ENCODE results near the gene CNTD1. TPM values are rescaled to one million over a fixed set of nuclear protein-coding genes. Genes with fewer than 3 reads are reported as not detected.

CNTD1 gene
- total and polyA plus RNA-seq, 2 of the 4 experiments (the other 2 are of a cell fraction) = not detected

DNA sequence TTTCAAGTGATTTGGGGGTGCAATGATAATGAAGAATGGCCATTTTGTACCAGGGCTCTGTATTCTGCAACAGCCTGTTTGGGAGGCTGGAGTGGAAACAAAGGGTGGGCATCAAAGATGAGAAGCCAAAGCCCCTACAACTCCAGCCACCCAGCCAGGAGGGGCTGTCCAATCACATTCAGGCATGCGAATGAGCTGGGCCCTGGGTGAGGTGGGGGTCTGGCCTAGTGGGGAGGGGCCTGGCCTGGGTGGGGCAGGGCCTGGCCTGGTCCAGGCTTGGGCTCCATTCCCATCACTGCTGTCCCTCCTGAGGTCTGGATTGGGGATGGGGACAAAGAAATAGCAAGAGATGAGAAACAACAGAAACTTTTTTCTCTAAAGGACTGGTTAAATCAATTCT lies 58.7 kb downstream of the CNTD1 start:
- no peak overlapping the region for H2BK15ac ChIP-seq (ENCODE audit: low read depth, low read length)
- H3K27ac ChIP-seq (ENCODE audit: insufficient read depth, low read length) = no peak overlapping the region
- peaks cover 20% of the 10 kb centered on the region for H3K27me3 ChIP-seq (ENCODE audit: control insufficient read depth, insufficient read depth, low read length)
- in situ Hi-C loops (cut with MboI; ENCODE audit: low sequenced_read_pairs) = no loop called here
- no peak overlapping the region for H2AFZ ChIP-seq (replicated peaks; ENCODE audit: low read length, poor library complexity)
- H4K91ac ChIP-seq (ENCODE audit: insufficient read depth, low read depth, low read length) = no peak overlapping the region
- TF ChIP-seq RFX5 (IDR thresholded peaks at IDR 0.05; ENCODE audit: low read depth, low read length) (no peak), MAFK (IDR thresholded peaks at IDR 0.05; ENCODE audit: low read depth, low read length) (no peak), CEBPB (IDR thresholded peaks at IDR 0.05; ENCODE audit: low read depth, low read length) (no peak)
- H2AK5ac ChIP-seq (ENCODE audit: low read depth, low read length) = no peak overlapping the region
- ATAC-seq (ENCODE audit: low read depth) = no peak
- DNase-seq = no peak
- no peaks in the 10 kb centered on the region for H3K36me3 ChIP-seq (ENCODE audit: control insufficient read depth, insufficient read depth, low read length)
- ChIA-PET POLR2A (ENCODE audit: unreplicated experiment) (no interaction called here), CTCF (interaction anchor here (0.5 kb wide), 1 partner anchor 52 kb away, joined by 4 read pairs; no protein-coding TSS in a partner anchor)
- dilution Hi-C loops (cut with HindIII; ENCODE audit: low sequenced_read_pairs, unreplicated experiment) = no loop called here
- WGBS, 2 experiments (ENCODE audit: extremely low coverage in 2 of 2, insufficient read length in 1 of 2) = no CpG with 5 or more reads among the region's 1 CpG
- H3K9me1 ChIP-seq (ENCODE audit: insufficient read depth, low read length) = no peaks in the 10 kb centered on the region
- H3K14ac ChIP-seq (replicated peaks; ENCODE audit: low read depth, low read length) = no peak overlapping the region
- no peak overlapping the region for H2AK9ac ChIP-seq (replicated peaks; ENCODE audit: low read depth, low read length, poor library complexity)
- H3K4me1 ChIP-seq (ENCODE audit: control insufficient read depth, insufficient read depth, low read length) = no peaks in the 10 kb centered on the region
- no peak overlapping the region for H3K9ac ChIP-seq (ENCODE audit: low read depth, low read length)
- H4K5ac ChIP-seq (ENCODE audit: low read depth, low read length) = no peak overlapping the region
- no peaks in the 10 kb centered on the region for H3K79me1 ChIP-seq (ENCODE audit: low read depth in 1 of 2, low read length in 2 of 2)
- no peak overlapping the region for H3K4ac ChIP-seq (ENCODE audit: low read depth, low read length)
- no peak overlapping the region for H2BK20ac ChIP-seq (ENCODE audit: low read depth, low read length)
- H3K56ac ChIP-seq (ENCODE audit: extremely low read depth, insufficient read depth, low read length) = no peak overlapping the region
- H3K23ac ChIP-seq (ENCODE audit: low read depth, low read length) = no peak overlapping the region
- intact Hi-C loops (cut with micrococcal nuclease) = no loop called here
- no peak overlapping the region for H2BK120ac ChIP-seq (ENCODE audit: low read depth, low read length)
- no peak overlapping the region for H3K4me3 ChIP-seq (ENCODE audit: insufficient read depth, low read depth, low read length)
- no TSS peak for BruUV-seq (replicated peaks)
- no peak overlapping the region for H3K4me2 ChIP-seq (ENCODE audit: low read depth, low read length)
- H3K18ac ChIP-seq (ENCODE audit: low read depth, low read length) = no peak overlapping the region
- no peak overlapping the region for H4K8ac ChIP-seq (ENCODE audit: low read depth in 2 of 2, low read length in 2 of 2)
- no peak overlapping the region for H2BK5ac ChIP-seq (ENCODE audit: low read depth, low read length, poor library complexity, severe bottlenecking)
- no peaks in the 10 kb centered on the region for H3K9me3 ChIP-seq (ENCODE audit: control insufficient read depth, insufficient read depth, low read length)
- no peaks in the 10 kb centered on the region for H4K20me1 ChIP-seq (ENCODE audit: insufficient read depth, low read length)

Small RNA genes within 50 kb of the gene (microRNA-seq; reads per million reads assigned to microRNA genes)
- gene HMGN2P15 (ENCODE audit: insufficient read depth, insufficient read length) (not detected), gene MIR6781 (ENCODE audit: insufficient read depth in 1 of 2, insufficient read length in 1 of 2, unreplicated experiment in 1 of 2) (0 to 0.73 reads per million in 2 experiments)

Small RNA genes within 50 kb of the gene (small RNA-seq; reads per million reads assigned to genes)
- gene HMGN2P15 (0 reads per million in 5 experiments), gene MIR6781 (0 reads per million in 5 experiments)

Other genes with a start within 250 kb of the CNTD1 start
- gene HSD17B1, start 245.9 kb upstream of the CNTD1 start, total RNA-seq (2012; rRNA removed) = 0.56 and 0.72 TPM in 2 replicates
- 1.4 and 2.9 TPM in 2 replicates for gene HSD17B1, start 245.9 kb upstream of the CNTD1 start, polyA plus RNA-seq (2012; rRNA removed)
- 9.7 and 10.6 TPM in 2 replicates for gene COASY, start 236.7 kb upstream of the CNTD1 start, total RNA-seq (2012; rRNA removed)
- 44.0 and 46.6 TPM in 2 replicates for gene COASY, start 236.7 kb upstream of the CNTD1 start, polyA plus RNA-seq (2012; rRNA removed)
- 37.5 and 37.8 TPM in 2 replicates for gene MLX, start 231.8 kb upstream of the CNTD1 start, total RNA-seq (2012; rRNA removed)
- 45.5 and 45.6 TPM in 2 replicates for gene MLX, start 231.8 kb upstream of the CNTD1 start, polyA plus RNA-seq (2012; rRNA removed)
- gene PSMC3IP, start 221.1 kb upstream of the CNTD1 start, total RNA-seq (2012; rRNA removed) = 5.6 and 8.9 TPM in 2 replicates
- 9.8 and 11.1 TPM in 2 replicates for gene PSMC3IP, start 221.1 kb upstream of the CNTD1 start, polyA plus RNA-seq (2012; rRNA removed)
- gene RETREG3, start 189.5 kb upstream of the CNTD1 start, total RNA-seq (2012; rRNA removed) = 44.1 and 47.2 TPM in 2 replicates
- gene RETREG3, start 189.5 kb upstream of the CNTD1 start, polyA plus RNA-seq (2012; rRNA removed) = 18.1 and 24.4 TPM in 2 replicates
- 38.9 and 42.5 TPM in 2 replicates for gene TUBG1, start 189.2 kb upstream of the CNTD1 start, total RNA-seq (2012; rRNA removed)
- gene TUBG1, start 189.2 kb upstream of the CNTD1 start, polyA plus RNA-seq (2012; rRNA removed) = 93.8 and 94.5 TPM in 2 replicates
- 3.3 and 3.6 TPM in 2 replicates for gene TUBG2, start 139.6 kb upstream of the CNTD1 start, total RNA-seq (2012; rRNA removed)
- gene TUBG2, start 139.6 kb upstream of the CNTD1 start, polyA plus RNA-seq (2012; rRNA removed) = 19.4 and 24.6 TPM in 2 replicates
- gene PLEKHH3, start 121.9 kb upstream of the CNTD1 start, total RNA-seq (2012; rRNA removed) = 2.5 and 2.9 TPM in 2 replicates
- 10.5 and 13.2 TPM in 2 replicates for gene PLEKHH3, start 121.9 kb upstream of the CNTD1 start, polyA plus RNA-seq (2012; rRNA removed)
- gene CCR10, start 117.0 kb upstream of the CNTD1 start, total RNA-seq (2012; rRNA removed) = 0.36 and 0.56 TPM in 2 replicates
- 2.4 and 3.0 TPM in 2 replicates for gene CCR10, start 117.0 kb upstream of the CNTD1 start, polyA plus RNA-seq (2012; rRNA removed)
- 10.6 and 12.2 TPM in 2 replicates for gene CNTNAP1, start 116.3 kb upstream of the CNTD1 start, total RNA-seq (2012; rRNA removed)
- gene CNTNAP1, start 116.3 kb upstream of the CNTD1 start, polyA plus RNA-seq (2012; rRNA removed) = 72.2 and 77.0 TPM in 2 replicates
- 17.6 and 18.6 TPM in 2 replicates for gene EZH1, start 53.8 kb upstream of the CNTD1 start, total RNA-seq (2012; rRNA removed)
- 21.1 and 27.3 TPM in 2 replicates for gene EZH1, start 53.8 kb upstream of the CNTD1 start, polyA plus RNA-seq (2012; rRNA removed)
- 0.18 and 0.28 TPM in 2 replicates for gene RAMP2, start 37.6 kb upstream of the CNTD1 start, total RNA-seq (2012; rRNA removed)
- gene RAMP2, start 37.6 kb upstream of the CNTD1 start, polyA plus RNA-seq (2012; rRNA removed) = 1.6 and 2.5 TPM in 2 replicates
- 71.3 and 78.3 TPM in 2 replicates for gene VPS25, start 25.4 kb upstream of the CNTD1 start, total RNA-seq (2012; rRNA removed)
- gene VPS25, start 25.4 kb upstream of the CNTD1 start, polyA plus RNA-seq (2012; rRNA removed) = 127 and 130 TPM in 2 replicates
- gene WNK4, start 18.3 kb upstream of the CNTD1 start, total RNA-seq (2012; rRNA removed) = 1.3 and 1.9 TPM in 2 replicates
- 15.1 and 16.2 TPM in 2 replicates for gene WNK4, start 18.3 kb upstream of the CNTD1 start, polyA plus RNA-seq (2012; rRNA removed)
- gene COA3, start 157 bp upstream of the CNTD1 start, total RNA-seq (2012; rRNA removed) = 50.5 and 78.1 TPM in 2 replicates
- 66.8 and 75.9 TPM in 2 replicates for gene COA3, start 157 bp upstream of the CNTD1 start, polyA plus RNA-seq (2012; rRNA removed)
- gene BECN1, start 25.4 kb downstream of the CNTD1 start, total RNA-seq (2012; rRNA removed) = 93.9 and 119 TPM in 2 replicates
- gene BECN1, start 25.4 kb downstream of the CNTD1 start, polyA plus RNA-seq (2012; rRNA removed) = 73.1 and 84.0 TPM in 2 replicates
- gene PSME3, start 34.5 kb downstream of the CNTD1 start, total RNA-seq (2012; rRNA removed) = 72.4 and 92.2 TPM in 2 replicates
- gene PSME3, start 34.5 kb downstream of the CNTD1 start, polyA plus RNA-seq (2012; rRNA removed) = 89.4 and 100 TPM in 2 replicates
- gene AOC2, start 45.7 kb downstream of the CNTD1 start, total RNA-seq (2012; rRNA removed) = 0.28 and 0.36 TPM in 2 replicates
- 0.34 and 0.41 TPM in 2 replicates for gene AOC2, start 45.7 kb downstream of the CNTD1 start, polyA plus RNA-seq (2012; rRNA removed)
- gene AOC3, start 52.3 kb downstream of the CNTD1 start, total RNA-seq (2012; rRNA removed) = under 0.01 TPM in 1 of 2 replicates, not detected in the other
- gene AOC3, start 52.3 kb downstream of the CNTD1 start, polyA plus RNA-seq (2012; rRNA removed) = 0.10 and 0.17 TPM in 2 replicates
- not detected in 2 replicates for gene G6PC1, start 101.9 kb downstream of the CNTD1 start, total RNA-seq (2012; rRNA removed)
- gene G6PC1, start 101.9 kb downstream of the CNTD1 start, polyA plus RNA-seq (2012; rRNA removed) = not detected in 2 replicates
- 55.0 and 58.9 TPM in 2 replicates for gene AARSD1, start 165.6 kb downstream of the CNTD1 start, total RNA-seq (2012; rRNA removed)
- gene AARSD1, start 165.6 kb downstream of the CNTD1 start, polyA plus RNA-seq (2012; rRNA removed) = 53.0 and 58.9 TPM in 2 replicates
- gene PTGES3L, start 181.2 kb downstream of the CNTD1 start, total RNA-seq (2012; rRNA removed) = 1.4 and 2.2 TPM in 2 replicates
- gene PTGES3L, start 181.2 kb downstream of the CNTD1 start, polyA plus RNA-seq (2012; rRNA removed) = 1.7 and 2.4 TPM in 2 replicates
- 7.0 and 8.1 TPM in 2 replicates for gene RUNDC1, start 181.7 kb downstream of the CNTD1 start, total RNA-seq (2012; rRNA removed)
- gene RUNDC1, start 181.7 kb downstream of the CNTD1 start, polyA plus RNA-seq (2012; rRNA removed) = 7.4 and 7.9 TPM in 2 replicates
- gene RPL27, start 199.6 kb downstream of the CNTD1 start, total RNA-seq (2012; rRNA removed) = 1,595 and 1,663 TPM in 2 replicates
- 2,806 and 4,622 TPM in 2 replicates for gene RPL27, start 199.6 kb downstream of the CNTD1 start, polyA plus RNA-seq (2012; rRNA removed)
- 13.1 and 17.0 TPM in 2 replicates for gene IFI35, start 207.9 kb downstream of the CNTD1 start, total RNA-seq (2012; rRNA removed)
- 15.0 and 15.8 TPM in 2 replicates for gene IFI35, start 207.9 kb downstream of the CNTD1 start, polyA plus RNA-seq (2012; rRNA removed)
- gene VAT1, start 223.5 kb downstream of the CNTD1 start, total RNA-seq (2012; rRNA removed) = 81.1 and 101 TPM in 2 replicates
- gene VAT1, start 223.5 kb downstream of the CNTD1 start, polyA plus RNA-seq (2012; rRNA removed) = 97.3 and 108 TPM in 2 replicates
- 1.1 TPM in 2 replicates for gene RND2, start 226.4 kb downstream of the CNTD1 start, total RNA-seq (2012; rRNA removed)
- gene RND2, start 226.4 kb downstream of the CNTD1 start, polyA plus RNA-seq (2012; rRNA removed) = 1.8 and 1.9 TPM in 2 replicates